ENCODE results near the gene FAU. TPM values are rescaled to one million over a fixed set of nuclear protein-coding genes. Genes with fewer than 3 reads are reported as not detected.

FAU gene
- total RNA-seq, 4 donors from 2014 or later = 353 to 521 (median 436) TPM

- no peak overlapping the region for H3K4me3 ChIP-seq
- intact Hi-C loops (cut with DNase I; ENCODE audit: low total_unique reads) = loop anchor here (2.0 kb wide), 1 partner anchor 31 kb away; the partner anchor contains the start of gene ZNHIT2
Observed at GRCh38 chr11:65085446-65085845, 36.5 kb downstream of the FAU start.

GRCh38 chr11:65084598-65085375, 37.1 kb downstream of the FAU start:
- Histone ChIP-seq H3K27ac (peak overlapping the region; percentile 90 to 98 (median 91)), H3K27me3 (no peaks in the 10 kb centered on the region), H3K36me3 (peaks cover 0 to 40% of the 10 kb centered on the region in 2 donors), H3K4me3 (peak overlapping the region; percentile 71 to 95 (median 81)), H3K9me3 (no peaks in the 10 kb centered on the region), H3K4me1 (peaks cover 12 to 18% of the 10 kb centered on the region in 2 donors)
- TF ChIP-seq CTCF (IDR thresholded peaks at IDR 0.05 in 4 of 5, conservative IDR thresholded peaks at IDR 0.05 in 1 of 5) (no peak), POLR2A (IDR thresholded peaks at IDR 0.05) (no peak)
- ATAC-seq (peak in 1 of 2 donors; percentile 1), DNase-seq (no peak)
- in situ Hi-C loops (cut with MboI; ENCODE audit: low sequenced_read_pairs in 4 of 4) = no loop called here
- intact Hi-C loops (cut with DNase I; ENCODE audit: low total_unique reads) = loop anchor here (1.0 to 5.0 kb wide), 7 partner anchors 12 to 1261 kb away; partner anchors contain the start of genes BRMS1, FAU, MRPL49 and SAC3D1

More at GRCh38 chr11:65085446-65085845, 36.5 kb downstream of the FAU start:
- Histone ChIP-seq H3K27me3 (no peaks in the 10 kb centered on the region), H3K36me3 (peaks cover 0 to 40% of the 10 kb centered on the region in 2 donors), H3K27ac (no peak overlapping the region), H3K9me3 (no peaks in the 10 kb centered on the region), H3K4me1 (peaks cover 12 to 18% of the 10 kb centered on the region in 2 donors)
- in situ Hi-C loops (cut with MboI; ENCODE audit: low sequenced_read_pairs in 4 of 4) = no loop called here
- TF ChIP-seq CTCF (IDR thresholded peaks at IDR 0.05 in 4 of 5, conservative IDR thresholded peaks at IDR 0.05 in 1 of 5) = no peak
- TF ChIP-seq POLR2A (IDR thresholded peaks at IDR 0.05) = no peak
- DNase-seq (no peak), ATAC-seq (no peak)

GRCh38 chr11:65083834-65084597, 37.9 kb downstream of the FAU start, which contains the start of the genes CDCA5 and ZFPL1:
Gene CDCA5, minus strand, starts transcription at chr11:65084040. Its CDS starts 62 bp downstream, at chr11:65083978.
Gene ZFPL1, plus strand, starts transcription at chr11:65084222. Its CDS starts 477 bp downstream, at chr11:65084699.
- no peaks in the 10 kb centered on the region for H3K9me3 ChIP-seq
- TF ChIP-seq POLR2A (IDR thresholded peaks at IDR 0.05) (peak; percentile 12 to 52), CTCF (IDR thresholded peaks at IDR 0.05 in 4 of 5, conservative IDR thresholded peaks at IDR 0.05 in 1 of 5) (peak in 1 of 5 experiments; percentile 4)
- peak within 1 kb of the TSS; percentile 90 to 98 (median 91) for H3K27ac ChIP-seq
- peaks cover 12 to 18% of the 10 kb centered on the region in 2 donors for H3K4me1 ChIP-seq
- intact Hi-C loops (cut with DNase I; ENCODE audit: low total_unique reads) (loop anchor here (1.0 to 5.0 kb wide), 7 partner anchors 12 to 1261 kb away; partner anchors contain the start of genes BRMS1, FAU, MRPL49 and SAC3D1), in situ Hi-C loops (cut with MboI; ENCODE audit: low sequenced_read_pairs in 4 of 4) (no loop called here)
- ATAC-seq (peak; percentile 98 to 99), DNase-seq (peak; percentile 90 to 93)
- peak within 1 kb of the TSS; percentile 71 to 95 (median 81) for H3K4me3 ChIP-seq
- H3K27me3 ChIP-seq = no peaks in the 10 kb centered on the region
- H3K36me3 ChIP-seq = peaks cover 0 to 38% of the 10 kb centered on the region in 2 donors

GRCh38 chr11:65083134-65083833, 38.6 kb downstream of the FAU start:
- Histone ChIP-seq H3K9me3 (no peaks in the 10 kb centered on the region), H3K27ac (peak overlapping the region; percentile 90 to 98 (median 91)), H3K27me3 (no peaks in the 10 kb centered on the region), H3K4me1 (peaks cover 12 to 18% of the 10 kb centered on the region in 2 donors), H3K36me3 (peaks cover 0 to 31% of the 10 kb centered on the region in 2 donors), H3K4me3 (peak overlapping the region; percentile 71 to 95 (median 81))
- ATAC-seq = peak in 1 of 2 donors; percentile 1
- no peak for DNase-seq
- intact Hi-C loops (cut with DNase I; ENCODE audit: low total_unique reads) (loop anchor here (5.0 kb wide), 1 partner anchor 41 kb away; the partner anchor contains the start of gene SAC3D1), in situ Hi-C loops (cut with MboI; ENCODE audit: low sequenced_read_pairs in 4 of 4) (no loop called here)
- TF ChIP-seq POLR2A (IDR thresholded peaks at IDR 0.05) = no peak
- no peak for TF ChIP-seq CTCF (IDR thresholded peaks at IDR 0.05 in 4 of 5, conservative IDR thresholded peaks at IDR 0.05 in 1 of 5)
